GM19324 (cell line): ENCODE measurements around the gene PHLPP1.
"Not testable (repeated sequence)": the region's sequence is repeated elsewhere in the genome, so short reads cannot be mapped to it uniquely, and the experiment has no call there.

Experiments used
- ATAC-seq: cut with Tn5 transposase; IDR thresholded peaks from one replicate; pipeline ENCODE4 v1.9.1; 2021; ENCODE audit warnings: mild to moderate bottlenecking, moderate library complexity; ENCODE audit not compliant: unreplicated experiment, low FRiP score

The PHLPP1 gene

GRCh38 chr18:62877411-62878221, 162.3 kb downstream of the PHLPP1 start:
- no peak for ATAC-seq

GRCh38 chr18:62878305-62878704, 163.0 kb downstream of the PHLPP1 start:
- no peak for ATAC-seq

- no peak for ATAC-seq
Observed at GRCh38 chr18:62880034-62880433, 164.7 kb downstream of the PHLPP1 start.

GRCh38 chr18:62880673-62881364, 165.5 kb downstream of the PHLPP1 start:
- no peak for ATAC-seq

- ATAC-seq: no peak
Observed at GRCh38 chr18:62881509-62882016, 166.2 kb downstream of the PHLPP1 start.

- no peak for ATAC-seq
Observed at GRCh38 chr18:62883937-62884735, 168.8 kb downstream of the PHLPP1 start.

GRCh38 chr18:62885804-62886203, 170.5 kb downstream of the PHLPP1 start:
- no peak for ATAC-seq

GRCh38 chr18:62894681-62895390, 179.5 kb downstream of the PHLPP1 start:
- ATAC-seq: no peak

GRCh38 chr18:62897153-62897552, 181.8 kb downstream of the PHLPP1 start:
- ATAC-seq: no peak

- no peak for ATAC-seq
Observed at GRCh38 chr18:62898359-62898758, 183.0 kb downstream of the PHLPP1 start.

GRCh38 chr18:62899534-62899933, 184.2 kb downstream of the PHLPP1 start:
- ATAC-seq: no peak

- no peak for ATAC-seq
Observed at GRCh38 chr18:62900132-62900883, 185.0 kb downstream of the PHLPP1 start.

- no peak for ATAC-seq
Observed at GRCh38 chr18:62902776-62903175, 187.4 kb downstream of the PHLPP1 start.

GRCh38 chr18:62904396-62905285, 189.3 kb downstream of the PHLPP1 start:
- ATAC-seq: no peak

- no peak for ATAC-seq
Observed at GRCh38 chr18:62912885-62913284, 197.5 kb downstream of the PHLPP1 start.

GRCh38 chr18:62913824-62914223, 198.5 kb downstream of the PHLPP1 start:
- ATAC-seq: not testable (repeated sequence)

- ATAC-seq: no peak
Observed at GRCh38 chr18:62914871-62915392, 199.6 kb downstream of the PHLPP1 start.

GRCh38 chr18:62918361-62918760, 203.0 kb downstream of the PHLPP1 start:
- no peak for ATAC-seq
